ENCODE results near the gene SPSB4. TPM values are rescaled to one million over a fixed set of nuclear protein-coding genes. Genes with fewer than 3 reads are reported as not detected.

Gene SPSB4
- total and polyA plus RNA-seq, 2 donors (not counting 3 experiments of a cell fraction or from before 2014, with no cell fraction given), result 0.06 to 0.22 TPM

DNA sequence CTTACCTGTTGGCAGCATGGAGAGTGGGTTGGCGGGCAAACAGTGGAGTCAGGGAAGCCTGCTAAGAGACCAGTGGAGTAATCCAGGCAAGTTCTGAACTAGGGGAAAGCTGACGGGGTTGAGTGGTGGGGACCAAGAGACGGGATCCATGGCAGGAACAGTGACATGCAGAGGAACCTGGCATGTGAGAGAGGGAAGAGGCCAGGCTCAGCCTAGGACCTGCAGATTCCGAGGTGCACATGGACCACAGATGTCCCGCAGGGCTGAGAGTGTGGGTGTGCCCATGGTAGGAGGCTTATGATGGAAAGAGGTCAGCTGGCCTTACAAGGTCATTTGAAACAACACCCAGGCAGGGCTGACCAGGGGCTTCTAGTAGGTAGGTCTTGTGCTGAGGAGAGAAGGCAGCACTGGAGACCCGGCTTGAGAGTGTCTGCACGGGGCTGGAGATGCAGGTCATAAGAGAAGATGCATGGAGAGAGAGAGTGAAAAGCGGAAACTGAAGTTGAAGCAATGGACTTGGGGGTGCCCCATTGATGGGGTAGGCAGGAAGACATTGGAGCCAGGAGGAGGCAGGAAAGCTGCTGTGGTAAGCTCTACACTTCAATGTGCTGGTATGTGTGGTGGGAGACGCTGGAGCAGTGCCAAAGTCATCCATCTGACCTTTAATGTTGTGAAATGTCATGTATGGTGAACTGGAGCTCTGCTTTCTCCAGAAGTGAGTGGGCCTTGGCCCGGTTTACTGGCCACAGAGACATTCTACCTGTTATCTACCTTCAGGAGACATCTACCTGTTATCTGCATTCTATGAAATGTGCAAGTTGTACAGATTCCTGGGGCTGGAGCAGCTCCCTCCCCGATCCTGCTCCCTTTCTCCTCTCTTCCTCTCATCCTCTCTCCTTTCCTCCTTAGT lies 4.6 kb downstream of the SPSB4 start:
- ChIA-PET POLR2A (no interaction called here), CTCF (no interaction called here)
- no peak for FAIRE-seq
- no peak overlapping the region for H3K4me3 ChIP-seq (replicated peaks in 1 of 3; ENCODE audit: insufficient read depth in 1 of 3, low read depth in 1 of 3, low read length in 3 of 3)
- dilution Hi-C loops (cut with MboI; ENCODE audit: extremely low pct_ligation_motif_present, low sequenced_read_pairs), result no loop called here
- no peak for DNase-seq (ENCODE audit: low read depth, low spot score)
- no peaks in the 10 kb centered on the region for H3K9me1 ChIP-seq (replicated peaks; ENCODE audit: control insufficient read depth, extremely low read depth, insufficient read depth, low read length)
- no peaks in the 10 kb centered on the region for H3K36me3 ChIP-seq (ENCODE audit: control insufficient read depth in 2 of 2, extremely low read depth in 1 of 2, insufficient read depth in 2 of 2, low read length in 2 of 2)
- no peaks in the 10 kb centered on the region for H3K79me2 ChIP-seq (ENCODE audit: control insufficient read depth, insufficient read depth, low read length)
- no peaks in the 10 kb centered on the region for H4K20me1 ChIP-seq (replicated peaks; ENCODE audit: control insufficient read depth, extremely low read depth, insufficient read depth, low read length)
- no peak overlapping the region for H3K27ac ChIP-seq (ENCODE audit: insufficient read depth, low read depth, low read length)
- intact Hi-C loops (cut with micrococcal nuclease), result no loop called here
- no peak overlapping the region for H3K9ac ChIP-seq (replicated peaks; ENCODE audit: extremely low read depth, insufficient read depth, low read length)
- H3K4me1 ChIP-seq (ENCODE audit: control insufficient read depth, extremely low read depth, insufficient read depth, low read length), result no peaks in the 10 kb centered on the region
- H3K9me3 ChIP-seq (replicated peaks; ENCODE audit: control insufficient read depth, insufficient read depth, low read length), result no peaks in the 10 kb centered on the region
- TF ChIP-seq POLR2AphosphoS5 (IDR thresholded peaks at IDR 0.05; ENCODE audit: insufficient read depth, low read depth, low read length), result no peak
- no peak for TF ChIP-seq MYC (IDR thresholded peaks at IDR 0.05; ENCODE audit: low read depth, low read length)
- TF ChIP-seq EZH2 (IDR thresholded peaks at IDR 0.05; ENCODE audit: borderline replicate concordance, low read depth, low read length, severe bottlenecking), result no peak
- no peak for TF ChIP-seq GATA2 (IDR thresholded peaks at IDR 0.05; ENCODE audit: insufficient read depth, insufficient read length, low read depth, low read length)
- TF ChIP-seq, protein P1, sequence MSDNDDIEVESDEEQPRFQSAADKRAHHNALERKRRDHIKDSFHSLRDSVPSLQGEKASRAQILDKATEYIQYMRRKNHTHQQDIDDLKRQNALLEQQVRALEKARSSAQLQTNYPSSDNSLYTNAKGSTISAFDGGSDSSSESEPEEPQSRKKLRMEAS (IDR thresholded peaks at IDR 0.05; ENCODE audit: insufficient read depth, insufficient read length), result no peak
- no peak for TF ChIP-seq POLR2A (IDR thresholded peaks at IDR 0.05; ENCODE audit: low read depth, low read length)
- TF ChIP-seq, protein P2, sequence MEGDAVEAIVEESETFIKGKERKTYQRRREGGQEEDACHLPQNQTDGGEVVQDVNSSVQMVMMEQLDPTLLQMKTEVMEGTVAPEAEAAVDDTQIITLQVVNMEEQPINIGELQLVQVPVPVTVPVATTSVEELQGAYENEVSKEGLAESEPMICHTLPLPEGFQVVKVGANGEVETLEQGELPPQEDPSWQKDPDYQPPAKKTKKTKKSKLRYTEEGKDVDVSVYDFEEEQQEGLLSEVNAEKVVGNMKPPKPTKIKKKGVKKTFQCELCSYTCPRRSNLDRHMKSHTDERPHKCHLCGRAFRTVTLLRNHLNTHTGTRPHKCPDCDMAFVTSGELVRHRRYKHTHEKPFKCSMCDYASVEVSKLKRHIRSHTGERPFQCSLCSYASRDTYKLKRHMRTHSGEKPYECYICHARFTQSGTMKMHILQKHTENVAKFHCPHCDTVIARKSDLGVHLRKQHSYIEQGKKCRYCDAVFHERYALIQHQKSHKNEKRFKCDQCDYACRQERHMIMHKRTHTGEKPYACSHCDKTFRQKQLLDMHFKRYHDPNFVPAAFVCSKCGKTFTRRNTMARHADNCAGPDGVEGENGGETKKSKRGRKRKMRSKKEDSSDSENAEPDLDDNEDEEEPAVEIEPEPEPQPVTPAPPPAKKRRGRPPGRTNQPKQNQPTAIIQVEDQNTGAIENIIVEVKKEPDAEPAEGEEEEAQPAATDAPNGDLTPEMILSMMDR (IDR thresholded peaks at IDR 0.05; ENCODE audit: extremely low read depth in 1 of 2, insufficient read depth in 1 of 2, low read depth in 1 of 2, low read length in 2 of 2), result no peak
- no peak for TF ChIP-seq FOS (IDR thresholded peaks at IDR 0.05; ENCODE audit: borderline replicate concordance, insufficient read depth, low read length)
- TF ChIP-seq JUN (IDR thresholded peaks at IDR 0.05; ENCODE audit: borderline replicate concordance, insufficient read depth, insufficient read length, low read depth), result no peak
- H3K27me3 ChIP-seq (ENCODE audit: control insufficient read depth in 2 of 2, insufficient read depth in 2 of 2, low read length in 2 of 2), result peaks cover 14 to 25% of the 10 kb centered on the region in 2 experiments
- BruUV-seq (replicated peaks), result no TSS peak
- no peak overlapping the region for H2AFZ ChIP-seq (ENCODE audit: low read depth, low read length)
- H3K4me2 ChIP-seq (ENCODE audit: insufficient read depth, low read length), result no peak overlapping the region
